ENCODE measurements around the gene MAP6.

MAP6 gene

DNA sequence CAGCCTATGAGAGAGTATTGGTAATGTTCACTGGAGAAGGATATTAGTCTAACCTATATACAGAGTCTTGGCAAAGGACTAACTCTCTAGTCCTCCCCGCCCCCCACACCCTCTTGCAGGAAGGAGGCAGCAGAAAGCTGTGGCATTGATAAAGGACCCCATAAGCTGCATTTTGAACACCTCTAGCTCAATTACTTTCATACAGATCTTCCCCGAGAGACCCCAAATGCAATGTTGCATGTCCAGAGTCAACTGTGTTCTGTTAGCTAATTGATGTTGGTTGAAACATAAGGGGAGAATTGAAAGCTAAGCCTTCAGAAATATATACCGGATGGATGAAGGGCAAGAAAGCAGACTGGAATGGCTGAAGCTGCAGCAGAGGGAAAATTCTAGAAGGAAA is 2.8 kb downstream of the MAP6 start:
- TF ChIP-seq, protein P1, sequence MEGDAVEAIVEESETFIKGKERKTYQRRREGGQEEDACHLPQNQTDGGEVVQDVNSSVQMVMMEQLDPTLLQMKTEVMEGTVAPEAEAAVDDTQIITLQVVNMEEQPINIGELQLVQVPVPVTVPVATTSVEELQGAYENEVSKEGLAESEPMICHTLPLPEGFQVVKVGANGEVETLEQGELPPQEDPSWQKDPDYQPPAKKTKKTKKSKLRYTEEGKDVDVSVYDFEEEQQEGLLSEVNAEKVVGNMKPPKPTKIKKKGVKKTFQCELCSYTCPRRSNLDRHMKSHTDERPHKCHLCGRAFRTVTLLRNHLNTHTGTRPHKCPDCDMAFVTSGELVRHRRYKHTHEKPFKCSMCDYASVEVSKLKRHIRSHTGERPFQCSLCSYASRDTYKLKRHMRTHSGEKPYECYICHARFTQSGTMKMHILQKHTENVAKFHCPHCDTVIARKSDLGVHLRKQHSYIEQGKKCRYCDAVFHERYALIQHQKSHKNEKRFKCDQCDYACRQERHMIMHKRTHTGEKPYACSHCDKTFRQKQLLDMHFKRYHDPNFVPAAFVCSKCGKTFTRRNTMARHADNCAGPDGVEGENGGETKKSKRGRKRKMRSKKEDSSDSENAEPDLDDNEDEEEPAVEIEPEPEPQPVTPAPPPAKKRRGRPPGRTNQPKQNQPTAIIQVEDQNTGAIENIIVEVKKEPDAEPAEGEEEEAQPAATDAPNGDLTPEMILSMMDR (IDR thresholded peaks at IDR 0.05; ENCODE audit: low read depth, low read length), result no peak
- no peak overlapping the region for H3K4me3 ChIP-seq (ENCODE audit: low read depth, low read length)

DNA sequence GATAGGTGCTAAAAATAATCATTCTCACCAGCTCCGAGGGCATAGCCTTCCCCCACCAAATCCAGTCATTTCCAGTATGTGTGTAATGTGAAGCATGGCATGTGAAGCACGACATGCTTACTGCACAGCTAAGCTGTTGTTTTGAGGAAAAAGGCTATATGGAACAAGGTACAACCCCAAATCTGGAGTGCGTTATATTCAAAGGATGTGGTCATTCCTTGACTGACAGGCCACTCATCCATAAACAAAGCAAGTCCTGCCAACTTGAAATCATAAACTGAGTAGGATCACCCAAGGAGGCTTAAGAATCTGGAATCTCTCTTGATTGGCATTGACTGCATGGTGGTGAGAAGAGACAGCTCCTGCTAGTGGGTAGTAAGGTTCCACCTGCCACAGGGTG is 3.7 kb downstream of the MAP6 start:
- TF ChIP-seq, protein P1 (IDR thresholded peaks at IDR 0.05; ENCODE audit: low read depth, low read length), result no peak
- no peak overlapping the region for H3K4me3 ChIP-seq (ENCODE audit: low read depth, low read length)

DNA sequence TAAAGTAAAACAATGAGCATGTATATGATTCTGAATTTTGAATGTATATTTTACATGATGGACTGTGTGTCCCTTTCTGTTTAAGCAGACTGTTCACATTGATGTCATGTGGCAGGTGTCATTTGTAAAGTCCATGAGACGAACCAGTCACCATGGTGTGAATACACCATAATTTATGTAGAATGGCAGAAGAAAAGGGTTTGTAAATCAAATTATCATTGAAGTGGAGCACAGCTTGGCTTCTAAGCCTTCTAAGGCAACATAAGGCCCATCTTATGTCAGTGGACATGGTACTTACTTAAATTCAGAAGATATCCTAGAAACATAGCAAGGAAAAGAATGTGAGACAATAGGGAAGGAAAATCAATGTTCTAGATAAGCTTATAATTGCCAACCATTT is 4.4 kb downstream of the MAP6 start:
- TF ChIP-seq, protein P1 (IDR thresholded peaks at IDR 0.05; ENCODE audit: low read depth, low read length), result no peak
- no peak overlapping the region for H3K4me3 ChIP-seq (ENCODE audit: low read depth, low read length)

DNA sequence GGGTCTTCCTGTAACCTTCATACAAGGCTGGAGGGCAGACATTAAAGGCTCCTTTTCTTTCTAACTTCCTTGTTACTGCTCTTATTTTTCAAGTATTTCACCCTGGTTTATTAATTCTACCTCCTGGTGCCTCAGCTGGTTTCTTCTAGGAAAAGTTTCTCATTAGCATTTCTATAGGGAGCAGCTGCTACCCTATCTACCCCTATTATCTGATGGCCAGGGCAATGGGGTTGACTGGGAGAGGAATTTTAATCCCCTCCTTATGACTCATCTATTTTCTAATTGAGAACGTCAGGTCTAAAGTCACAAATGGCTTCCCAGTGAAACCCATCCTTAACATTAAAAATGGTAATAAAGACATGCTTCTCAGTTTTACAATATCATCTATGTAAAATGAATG is 5.0 kb downstream of the MAP6 start:
- no peak overlapping the region for H3K4me3 ChIP-seq (ENCODE audit: low read depth, low read length)
- TF ChIP-seq, protein P1 (IDR thresholded peaks at IDR 0.05; ENCODE audit: low read depth, low read length), result no peak

DNA sequence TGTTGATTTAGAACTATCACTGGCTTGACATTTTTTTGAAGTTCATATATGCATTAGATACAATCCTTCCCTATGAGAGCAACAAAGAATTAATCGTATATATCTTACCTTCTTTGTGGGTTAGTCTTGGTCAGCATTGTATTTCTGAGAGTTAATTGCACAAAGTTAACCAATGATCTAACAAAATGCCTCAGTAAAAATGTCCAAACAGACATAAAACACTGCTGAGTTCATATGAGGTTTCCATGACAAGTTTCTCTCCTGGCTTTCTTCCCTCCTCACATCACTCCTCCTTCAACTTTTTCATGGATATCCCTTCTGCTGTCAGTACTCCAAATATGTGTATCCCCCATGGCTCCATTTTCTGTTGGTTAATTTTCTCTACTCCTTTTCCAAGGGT is 9.0 kb downstream of the MAP6 start:
- TF ChIP-seq, protein P1 (IDR thresholded peaks at IDR 0.05; ENCODE audit: low read depth, low read length), result no peak
- no peak overlapping the region for H3K4me3 ChIP-seq (ENCODE audit: low read depth, low read length)

DNA sequence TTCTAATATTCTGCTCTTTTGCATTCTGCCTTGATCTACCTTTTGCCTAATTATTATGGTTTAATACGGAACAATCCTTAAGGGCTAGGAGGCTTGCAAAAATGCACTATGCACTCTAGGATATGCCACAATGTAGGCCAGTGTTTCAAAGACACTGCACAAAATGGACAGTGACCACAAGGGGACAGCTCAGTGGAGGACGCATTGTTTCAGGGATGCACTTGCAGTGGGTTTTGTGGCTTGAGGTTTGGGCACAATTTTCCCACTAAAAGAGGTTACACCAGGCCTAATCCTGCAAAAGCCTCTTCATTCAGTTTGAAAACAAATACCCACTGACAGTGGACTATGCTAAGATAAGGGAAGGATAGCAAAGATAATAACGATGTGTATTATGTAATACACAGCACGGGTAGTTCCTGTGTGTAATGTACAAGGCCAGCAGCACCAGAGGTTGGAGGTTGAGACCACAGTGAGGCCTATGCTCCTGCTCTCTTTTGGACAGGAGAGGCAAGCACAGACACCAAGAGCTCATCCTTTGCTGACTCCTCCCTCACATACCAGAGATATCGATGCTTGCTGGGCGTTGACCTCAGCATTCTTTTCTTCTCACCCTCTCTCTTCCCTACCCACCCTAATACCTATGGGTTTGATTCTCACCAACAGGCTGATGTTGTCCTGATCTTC is 12.7 kb downstream of the MAP6 start:
- TF ChIP-seq, protein P1 (IDR thresholded peaks at IDR 0.05; ENCODE audit: low read depth, low read length), result no peak
- H3K4me3 ChIP-seq (ENCODE audit: low read depth, low read length), result no peak overlapping the region

DNA sequence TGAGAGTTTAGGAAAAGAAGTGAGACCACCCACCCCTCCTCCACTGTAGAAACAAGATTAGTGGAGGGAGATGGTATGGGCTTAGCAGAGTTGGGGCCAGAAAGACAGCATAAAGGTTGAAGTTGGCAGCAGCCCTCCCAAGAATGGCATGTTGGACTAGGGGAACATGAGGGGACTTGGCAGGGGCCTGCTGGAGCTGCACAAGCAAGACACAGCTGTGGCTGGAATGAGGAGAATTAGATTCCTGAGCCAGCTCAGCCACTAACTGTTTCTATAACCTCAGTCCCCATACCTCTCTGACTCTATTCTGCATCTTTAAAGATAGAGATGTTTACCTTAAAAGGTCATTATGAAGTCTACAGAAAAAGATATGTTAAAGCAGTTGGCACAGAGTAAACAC is 13.2 kb downstream of the MAP6 start:
- no peak overlapping the region for H3K4me3 ChIP-seq (ENCODE audit: low read depth, low read length)
- TF ChIP-seq, protein P1 (IDR thresholded peaks at IDR 0.05; ENCODE audit: low read depth, low read length), result no peak
